Activated T-cell treated with anti-CD3 and anti-CD28 coated beads, Interleukin-2, amount 50 U/mL, for 48 hours (primary cell): ENCODE data around the gene AFF2.

ENCODE experiments used
- DNase-seq, 2 experiments: peaks; one replicate each; pipeline ENCODE4 v3.0.0-alpha.2; 2020

Gene AFF2

DNA sequence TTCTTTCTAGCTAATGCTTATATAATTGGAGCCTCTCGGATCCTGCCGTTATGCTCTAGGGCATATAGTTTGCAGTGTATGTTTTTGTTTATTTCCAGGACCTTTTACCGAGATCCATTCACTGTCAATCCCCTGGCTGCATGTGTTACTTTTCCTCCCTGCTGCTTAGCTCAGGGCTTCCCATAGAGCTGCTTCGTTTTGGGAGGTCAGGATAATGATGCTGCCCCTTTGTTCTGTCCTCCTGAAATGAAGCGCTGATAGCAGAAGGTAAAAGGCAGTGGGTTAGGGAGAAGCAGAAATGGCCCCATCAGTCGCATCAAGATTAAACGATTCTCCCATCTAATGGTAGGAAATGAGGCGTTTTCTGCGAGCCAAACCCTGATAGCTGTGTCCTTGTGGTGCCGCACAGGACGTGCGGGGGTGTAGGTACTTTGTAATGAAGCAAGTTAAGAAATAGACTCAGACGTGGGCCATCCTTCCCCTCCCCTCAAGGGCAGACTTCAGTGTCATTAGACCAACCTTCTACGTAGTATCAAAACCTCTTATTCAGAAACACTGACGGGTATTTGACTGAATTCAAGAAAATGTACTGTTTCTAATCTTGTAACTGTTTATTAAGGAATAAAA lies 37.3 kb downstream of the AFF2 start:
- no peak for DNase-seq

DNA sequence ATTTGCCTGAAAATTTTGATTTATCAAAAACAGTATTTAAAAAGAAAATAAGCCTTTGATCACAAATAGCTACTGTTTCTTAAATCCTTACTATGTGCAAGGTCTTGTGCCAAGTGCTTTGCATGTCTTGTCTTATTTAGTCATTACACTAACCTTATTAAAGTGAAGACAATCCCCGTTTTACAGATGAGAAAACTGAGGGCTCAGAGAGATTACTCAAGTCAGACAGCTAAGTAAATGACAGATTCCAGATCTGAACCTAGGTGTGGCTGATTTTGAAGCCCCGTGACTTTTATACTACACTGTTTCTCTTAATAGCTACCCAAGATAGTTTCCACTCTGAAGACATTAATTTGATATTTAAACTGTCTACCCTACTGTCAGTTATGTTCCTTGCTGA lies 38.2 kb downstream of the AFF2 start:
- no peak for DNase-seq

- no peak for DNase-seq
These were observed 39.7 kb downstream of the AFF2 start for GRCh38 chrX:148540114-148540513.

DNA sequence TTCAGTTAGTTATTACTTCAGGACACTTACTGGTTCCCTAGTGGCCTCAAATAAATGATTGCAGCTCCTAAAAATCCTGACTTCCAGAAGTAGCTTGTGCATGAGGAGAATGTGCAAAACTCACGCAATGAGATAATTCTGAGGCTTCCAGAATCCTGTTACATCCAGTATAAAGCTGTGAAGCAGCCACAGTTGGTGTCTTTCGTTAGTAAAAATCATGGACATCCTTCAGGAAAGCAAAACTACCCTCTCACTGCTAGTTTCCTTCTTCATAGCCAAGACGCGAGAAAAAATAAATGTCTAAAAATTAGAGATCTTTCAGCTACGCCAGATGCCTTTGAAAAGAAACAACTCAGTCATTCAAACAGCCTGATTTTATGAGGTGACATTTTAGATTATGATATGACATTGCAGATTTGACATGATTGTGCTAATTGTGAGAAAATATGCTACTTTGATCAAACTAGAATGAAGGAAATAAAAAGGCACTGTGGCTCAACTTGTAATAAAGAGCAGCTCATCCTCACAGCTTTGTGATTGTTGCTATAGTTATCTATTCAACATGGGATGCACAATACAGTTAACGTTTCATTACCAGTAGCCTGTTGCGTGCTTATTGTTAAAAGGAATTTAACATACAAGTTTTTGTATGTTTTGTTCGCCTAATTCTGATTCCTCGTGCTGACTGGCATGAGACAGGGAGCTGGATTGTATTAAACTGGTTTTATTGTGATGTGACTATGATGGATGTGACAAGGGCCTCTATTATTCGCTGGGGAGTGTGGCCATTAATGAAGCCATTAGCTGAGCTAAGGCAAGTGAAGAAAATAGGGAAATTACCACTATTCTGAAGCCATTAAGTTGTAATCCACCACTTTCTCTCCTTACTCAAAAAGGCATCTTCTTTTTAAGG lies 40.5 kb downstream of the AFF2 start:
- DNase-seq: no peak

GRCh38 chrX:148541584-148541940 lies 41.1 kb downstream of the AFF2 start:
- no peak for DNase-seq

DNA sequence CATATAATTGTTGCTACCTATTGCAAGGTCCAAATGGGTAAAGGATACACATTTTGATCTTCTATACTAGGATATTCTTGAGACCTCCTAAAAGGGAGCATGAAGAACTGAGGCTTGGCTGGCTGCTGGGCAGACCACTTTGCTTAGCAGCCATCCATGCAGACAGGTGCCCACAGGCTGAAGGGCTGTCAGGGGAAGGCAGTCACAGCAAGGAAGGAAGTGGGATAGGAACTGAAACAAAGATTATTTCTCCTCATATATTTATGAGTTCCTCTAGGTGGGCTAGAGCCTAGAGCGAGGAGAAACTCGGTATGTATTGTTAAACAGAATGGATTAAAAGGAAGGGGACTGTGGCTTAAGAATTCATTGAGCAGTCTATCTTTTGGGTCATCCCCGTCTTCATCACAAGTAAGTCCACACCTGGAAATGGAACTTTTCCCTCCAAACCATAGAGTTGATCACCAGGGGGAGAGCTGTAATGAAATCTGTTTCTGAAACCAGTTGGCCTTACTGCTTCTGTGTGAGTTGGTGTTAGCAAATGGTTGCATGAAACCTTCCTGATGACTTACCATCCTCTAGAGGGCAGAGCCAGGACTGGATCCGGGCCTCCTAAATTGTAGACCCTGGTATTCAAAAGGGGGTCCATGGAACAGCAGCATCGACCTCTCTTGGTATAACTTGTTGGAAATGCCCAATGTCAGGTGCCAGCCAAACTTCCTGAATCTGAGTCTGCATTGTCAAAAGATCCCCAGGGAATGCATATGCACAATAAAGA lies 42.3 kb downstream of the AFF2 start:
- no peak for DNase-seq

DNA sequence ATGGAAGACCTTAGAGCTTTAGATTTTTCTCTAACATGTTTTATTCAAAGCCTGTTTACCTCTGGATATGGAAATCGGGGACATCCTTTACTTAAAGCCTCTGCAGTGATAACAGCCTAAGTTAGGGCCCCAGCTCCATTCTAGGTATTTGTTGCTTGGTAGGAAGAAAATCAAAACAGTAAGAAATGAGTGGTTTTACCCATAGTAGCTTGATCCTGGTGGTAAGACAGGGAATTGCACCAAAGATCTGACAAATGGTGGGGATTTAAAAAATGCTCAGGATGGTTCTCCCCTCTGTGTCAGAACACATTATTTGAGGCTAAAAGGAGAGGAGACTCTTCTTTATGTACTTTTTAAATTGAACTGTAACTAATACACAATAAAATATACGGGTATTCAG lies 52.4 kb downstream of the AFF2 start:
- no peak for DNase-seq

DNA sequence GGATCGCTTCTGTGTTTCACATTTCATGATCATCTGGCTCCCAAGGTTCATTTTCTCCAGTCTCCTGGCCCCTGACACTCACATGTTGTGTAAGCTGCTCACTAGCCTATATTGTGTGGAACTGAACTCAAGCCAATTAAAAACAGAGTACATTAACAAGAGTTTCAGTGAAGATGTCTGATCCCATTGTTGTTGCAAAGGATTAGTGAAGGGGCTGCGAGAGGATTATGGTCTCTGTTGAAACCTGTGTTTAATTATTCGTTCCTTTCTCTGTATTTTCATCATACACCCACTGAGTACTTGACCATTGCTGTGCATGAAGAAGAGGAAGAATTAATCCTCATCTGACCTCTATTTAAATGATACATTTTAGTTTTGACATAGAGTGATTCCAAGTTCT lies 54.7 kb downstream of the AFF2 start:
- no peak for DNase-seq

DNA sequence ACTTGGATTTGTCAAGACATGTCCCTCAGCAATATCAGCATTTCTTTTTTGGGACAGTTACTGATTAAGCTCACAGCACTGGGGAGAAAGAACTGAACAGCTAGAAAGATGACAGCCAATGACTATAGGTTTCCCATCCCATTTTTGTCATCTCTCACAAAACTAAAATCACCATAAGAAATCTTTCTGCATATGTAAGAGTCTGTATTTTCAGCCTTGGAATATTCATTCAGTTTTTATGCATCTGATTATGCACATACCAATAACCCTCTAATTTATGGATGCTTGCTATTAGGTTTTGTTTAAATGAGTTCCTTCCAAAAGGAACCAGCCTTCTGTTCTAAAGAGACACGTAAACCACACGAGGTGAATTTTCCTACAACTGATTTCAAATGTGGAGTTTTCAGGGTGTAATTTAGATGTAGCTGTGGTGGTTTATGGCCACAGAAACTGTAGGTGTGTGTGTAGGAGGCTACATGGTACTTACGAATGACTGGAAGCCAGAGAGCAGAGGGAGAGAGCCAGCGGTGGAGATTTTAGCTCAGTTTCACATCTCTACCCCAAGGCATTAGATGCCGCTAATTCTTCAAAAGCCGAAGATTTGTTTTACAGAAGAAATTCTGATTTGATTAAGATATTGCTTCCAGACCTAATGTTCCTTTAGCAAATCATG lies 55.3 kb downstream of the AFF2 start:
- DNase-seq: no peak

DNA sequence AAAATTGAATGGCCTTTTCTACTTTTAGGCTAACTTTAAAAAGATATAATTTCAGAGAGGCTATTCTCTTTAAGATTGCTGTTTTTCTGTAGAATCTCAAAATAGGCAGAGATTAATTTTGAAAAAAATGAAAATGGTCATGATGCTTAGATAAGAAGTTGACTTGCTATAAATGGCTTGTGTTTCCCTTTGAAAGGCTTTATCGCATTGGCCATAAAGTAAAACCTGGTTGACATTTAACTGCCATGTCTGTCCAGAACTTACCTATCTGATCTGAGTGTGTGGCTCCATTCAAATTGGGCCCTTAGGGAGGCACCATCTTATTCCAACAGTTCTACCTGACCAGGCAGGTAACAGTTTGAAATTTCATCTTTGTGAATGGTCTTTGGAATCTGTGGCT lies 56.1 kb downstream of the AFF2 start:
- no peak for DNase-seq

DNA sequence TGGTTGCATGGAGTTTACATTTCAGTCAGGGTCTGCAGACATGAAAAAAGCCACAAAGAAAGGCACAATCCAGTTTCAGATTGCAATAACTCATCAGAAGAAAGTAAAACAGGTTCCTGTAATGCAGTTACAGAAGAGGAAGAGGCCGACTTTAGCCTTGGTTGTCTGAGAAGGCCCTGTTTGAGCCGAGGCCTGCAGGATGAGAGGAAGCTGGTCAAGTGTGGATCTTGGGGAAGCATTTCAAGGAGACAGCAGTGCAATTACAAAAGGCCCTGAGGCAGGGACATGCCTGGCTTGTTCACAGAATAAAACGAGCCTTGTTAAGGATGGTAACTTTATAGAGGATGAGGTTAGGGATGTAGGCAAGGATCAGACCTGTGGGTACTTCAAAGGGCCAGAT lies 62.4 kb downstream of the AFF2 start:
- no peak for DNase-seq

DNA sequence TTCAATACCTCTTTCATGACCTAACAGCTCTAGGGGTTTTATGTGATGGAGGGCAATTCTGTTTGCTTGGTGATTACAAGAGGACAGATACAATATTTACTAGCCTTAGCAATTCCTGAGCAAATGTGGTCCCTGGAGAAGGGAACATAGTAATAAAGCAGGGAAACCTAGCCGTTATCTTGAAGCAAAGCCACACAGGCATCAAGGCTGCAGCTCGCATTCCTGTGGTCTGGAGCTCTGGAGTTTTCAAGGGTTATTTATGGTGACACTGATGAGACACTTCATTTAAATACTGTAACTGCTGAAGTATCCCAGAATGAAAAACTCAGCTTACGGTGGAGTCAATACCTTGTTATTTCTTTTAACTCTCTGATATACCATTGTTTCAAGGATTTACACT lies 66.8 kb downstream of the AFF2 start:
- no peak for DNase-seq

DNA sequence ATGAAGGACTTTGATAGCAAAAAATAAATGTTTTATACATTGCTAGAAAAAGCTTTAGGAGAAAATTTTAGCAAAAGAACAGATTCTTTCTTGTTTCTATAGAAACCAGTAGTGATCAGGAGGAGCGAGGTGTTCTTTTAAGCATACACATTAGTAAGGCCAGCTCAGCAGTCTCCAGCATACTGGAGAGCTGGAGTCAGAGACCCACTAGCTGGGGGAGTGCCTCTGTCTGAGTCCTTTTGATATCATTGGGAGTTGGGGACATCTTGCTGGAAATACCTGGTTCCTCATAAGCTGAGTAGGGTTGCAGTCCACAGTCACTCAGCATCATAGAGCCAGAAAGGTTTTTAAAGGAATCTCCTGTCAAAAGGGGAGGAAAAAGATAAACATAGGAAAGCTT lies 67.4 kb downstream of the AFF2 start:
- DNase-seq: no peak

DNA sequence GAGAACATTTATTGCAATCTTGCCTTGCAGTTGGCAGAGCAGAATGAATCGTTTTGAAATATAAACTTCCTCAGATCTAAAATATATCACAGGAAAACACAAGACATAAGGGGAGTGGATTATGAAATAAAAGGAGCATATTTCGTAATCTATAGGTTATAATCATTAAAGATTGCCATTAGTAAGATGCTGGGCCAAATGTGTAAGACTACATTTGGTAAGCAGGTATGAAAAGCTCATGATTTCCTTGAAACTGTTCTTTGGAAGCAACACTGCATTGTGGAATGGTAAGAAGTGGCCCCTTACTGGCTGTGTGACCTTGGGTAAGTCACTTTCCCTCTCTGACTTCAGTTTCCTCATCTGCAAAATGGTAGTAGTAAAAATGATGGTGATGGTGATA lies 68.3 kb downstream of the AFF2 start:
- no peak for DNase-seq

- DNase-seq: no peak
These were observed 71.9 kb downstream of the AFF2 start for GRCh38 chrX:148572337-148572736.

DNA sequence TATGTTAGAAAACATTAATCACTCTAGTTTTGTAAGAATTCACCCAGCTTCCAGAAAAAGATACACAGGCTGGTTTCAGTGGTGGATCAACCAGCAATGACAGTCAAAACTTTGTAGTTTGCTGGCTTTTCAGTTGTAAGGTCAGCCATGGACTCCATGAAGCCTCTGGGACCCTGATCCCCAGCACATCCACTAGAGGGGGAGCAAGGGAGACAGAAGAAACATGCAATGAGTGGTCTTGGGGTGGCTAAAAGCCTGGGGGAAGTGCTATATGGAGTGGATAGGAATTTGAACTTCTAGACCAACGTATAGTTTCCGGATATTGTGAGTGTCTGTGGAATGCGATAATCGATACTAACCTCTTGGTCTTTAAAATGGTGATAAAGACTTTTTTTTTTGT lies 72.7 kb downstream of the AFF2 start:
- no peak for DNase-seq

DNA sequence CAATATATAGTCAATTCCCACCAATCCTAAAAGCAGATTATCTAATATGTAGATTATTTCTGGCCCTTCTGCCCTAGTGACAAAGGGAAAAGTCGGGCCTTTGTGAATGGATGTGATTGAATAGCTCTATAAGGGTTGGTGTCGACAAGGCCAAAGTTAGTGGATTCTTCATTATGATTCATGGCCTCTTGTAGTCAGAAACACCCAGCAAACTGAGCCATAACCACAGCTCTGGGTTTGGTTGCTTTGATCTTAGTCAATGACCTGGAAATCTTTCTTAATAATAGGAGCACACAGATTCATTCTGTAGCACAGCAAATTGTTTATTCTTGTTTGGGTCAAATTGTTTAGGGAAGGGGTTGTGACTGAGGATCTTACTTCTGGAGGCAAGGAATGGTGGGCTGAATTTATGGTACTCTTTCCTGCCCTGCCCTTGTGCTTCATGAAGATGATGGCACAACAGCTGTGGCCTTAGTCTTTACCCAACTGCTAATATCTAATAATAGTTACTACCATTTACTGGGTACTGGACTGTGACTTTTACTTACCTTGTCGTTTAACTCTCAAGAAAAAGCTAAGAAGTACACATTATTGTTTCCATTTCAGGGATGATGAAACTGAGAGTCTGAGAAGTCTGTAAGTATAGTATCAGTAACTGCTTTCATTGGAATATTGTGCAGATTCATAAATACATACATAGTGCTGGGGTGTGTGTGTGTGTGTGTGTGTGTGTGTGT lies 74.0 kb downstream of the AFF2 start:
- no peak for DNase-seq

GRCh38 chrX:148576396-148576795 lies 76.0 kb downstream of the AFF2 start:
- DNase-seq: no peak

DNA sequence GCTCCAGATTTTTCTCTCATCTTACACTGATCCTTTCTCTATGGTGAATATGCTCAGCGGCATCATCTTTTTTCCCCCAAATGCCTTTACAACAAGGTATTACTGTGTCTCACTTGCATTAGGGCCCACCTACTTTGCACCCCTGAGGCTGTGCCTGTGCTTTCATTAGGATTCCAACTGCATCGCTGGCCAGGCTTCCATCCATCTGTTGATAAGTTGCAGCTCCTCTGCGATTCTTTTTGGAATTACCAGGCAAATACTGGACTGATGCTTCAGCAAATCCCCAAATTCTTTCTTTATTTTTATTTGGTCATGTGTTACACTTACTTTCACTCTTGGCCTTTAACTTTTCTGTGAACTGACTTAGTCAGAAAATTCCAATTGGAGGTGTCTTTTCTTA lies 77.3 kb downstream of the AFF2 start:
- no peak for DNase-seq

DNA sequence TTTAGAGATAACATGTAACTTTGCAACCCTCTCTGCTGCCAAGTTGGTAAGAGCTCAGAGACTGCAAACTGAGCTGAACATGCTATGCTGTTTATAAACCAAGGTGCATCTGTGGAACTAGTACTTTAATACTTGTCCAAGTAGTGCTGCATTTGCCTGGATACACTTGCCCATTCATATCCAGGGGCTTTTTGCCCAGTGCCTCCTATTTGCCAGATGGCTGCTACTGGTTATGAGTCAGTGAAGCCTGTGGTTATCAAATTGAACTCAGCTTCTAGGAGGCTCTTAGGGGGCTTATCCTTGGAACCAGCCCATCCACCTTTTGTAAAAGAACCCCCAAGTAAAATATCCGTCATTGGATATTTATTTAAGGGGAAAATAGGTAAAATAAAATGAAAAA lies 79.6 kb downstream of the AFF2 start:
- no peak for DNase-seq

DNA sequence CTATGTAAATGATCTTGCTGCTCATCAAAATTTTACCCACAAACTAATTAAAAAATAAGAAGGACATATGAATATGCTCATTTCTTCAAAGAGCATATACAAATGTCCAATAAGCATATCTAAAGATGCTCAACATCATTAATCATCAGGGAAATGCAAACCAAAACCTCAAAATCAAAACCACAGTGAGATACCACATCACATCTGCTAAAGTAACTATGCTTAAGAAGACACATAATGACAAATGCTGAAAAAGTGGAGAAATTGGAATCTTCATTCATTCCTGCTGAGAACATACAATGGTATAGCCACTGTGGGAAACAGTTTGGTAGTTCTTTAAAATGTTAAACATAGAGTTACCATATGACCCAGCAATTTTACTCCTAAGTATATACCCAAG lies 81.9 kb downstream of the AFF2 start:
- DNase-seq: no peak

- no peak for DNase-seq
These were observed 88.4 kb downstream of the AFF2 start for GRCh38 chrX:148588649-148589310.
